ENCODE data around the gene RPA1.
A peak's percentile ranks its signal among the peaks of the same experiment; 100 is the strongest.

The RPA1 gene

DNA sequence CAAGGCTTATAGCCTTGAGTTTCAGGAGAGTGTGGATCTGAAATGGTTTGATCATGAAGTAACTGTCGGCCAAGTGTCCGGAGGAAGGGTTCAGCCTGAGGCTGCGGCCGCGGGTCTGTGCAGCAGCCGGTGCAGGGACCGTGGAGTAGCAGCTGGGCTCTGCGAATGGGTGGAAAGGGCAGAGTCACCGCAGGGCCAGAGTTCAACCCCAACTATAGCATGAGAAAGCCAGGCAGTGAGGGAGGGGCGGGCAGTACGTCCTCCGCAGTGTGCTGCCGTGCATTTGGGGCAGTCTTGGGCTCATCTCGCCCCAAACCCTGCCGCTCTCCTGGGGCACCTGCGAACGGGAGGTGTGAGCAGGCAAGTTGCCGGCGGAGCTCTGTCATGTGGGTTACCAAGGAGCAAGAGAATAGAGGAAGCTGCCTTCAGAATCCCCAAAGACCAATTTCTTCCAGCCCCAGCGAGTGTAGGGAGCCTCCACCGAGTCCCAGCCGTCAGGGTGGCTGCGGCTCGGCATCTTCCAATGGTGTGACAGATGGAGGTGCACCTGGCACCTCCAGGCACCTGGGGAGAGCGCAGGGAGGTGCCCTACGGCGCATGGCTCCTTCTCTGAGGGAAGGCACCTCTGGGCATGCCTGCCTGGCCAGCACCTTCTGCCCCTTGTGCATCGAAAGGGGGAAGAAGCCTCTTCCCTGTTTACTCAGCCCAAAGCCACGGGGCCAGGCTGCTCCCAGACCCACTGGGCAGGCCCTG, 87.3 kb downstream of the RPA1 start:
- Histone ChIP-seq H3K9me3 (no peaks in the 10 kb centered on the region), H3K4me1 (peaks cover 32% of the 10 kb centered on the region), H3K36me3 (no peaks in the 10 kb centered on the region), H3K9ac (no peak overlapping the region), H4K20me1 (no peaks in the 10 kb centered on the region), H3K4me3 (no peak overlapping the region), H3K4me2 (no peak overlapping the region), H3K27ac (no peak overlapping the region), H3K27me3 (no peaks in the 10 kb centered on the region)
- TF ChIP-seq Cebpa-rat (IDR thresholded peaks at IDR 0.05): no peak

- Histone ChIP-seq H3K27me3 (no peaks in the 10 kb centered on the region), H3K4me3 (no peak overlapping the region), H3K4me1 (peaks cover 32% of the 10 kb centered on the region), H4K20me1 (no peaks in the 10 kb centered on the region), H3K4me2 (no peak overlapping the region), H3K9ac (no peak overlapping the region), H3K36me3 (no peaks in the 10 kb centered on the region), H3K9me3 (no peaks in the 10 kb centered on the region), H3K27ac (no peak overlapping the region)
- no peak for TF ChIP-seq Cebpa-rat (IDR thresholded peaks at IDR 0.05)
These were observed 88.7 kb downstream of the RPA1 start for GRCh38 chr17:1918346-1919162.

GRCh38 chr17:1919201-1919600, 89.4 kb downstream of the RPA1 start:
- no peaks in the 10 kb centered on the region for H4K20me1 ChIP-seq
- H3K9me3 ChIP-seq: no peaks in the 10 kb centered on the region
- no peak overlapping the region for H3K4me3 ChIP-seq
- H3K9ac ChIP-seq: no peak overlapping the region
- H3K27me3 ChIP-seq: no peaks in the 10 kb centered on the region
- H3K4me2 ChIP-seq: no peak overlapping the region
- no peaks in the 10 kb centered on the region for H3K36me3 ChIP-seq
- no peak overlapping the region for H3K27ac ChIP-seq
- no peak for TF ChIP-seq Cebpa-rat (IDR thresholded peaks at IDR 0.05)
- peaks cover 29% of the 10 kb centered on the region for H3K4me1 ChIP-seq

GRCh38 chr17:1920948-1921351, 91.1 kb downstream of the RPA1 start:
- Histone ChIP-seq H3K4me1 (peaks cover 16% of the 10 kb centered on the region), H3K9ac (no peak overlapping the region), H3K9me3 (no peaks in the 10 kb centered on the region), H3K27me3 (no peaks in the 10 kb centered on the region), H3K27ac (no peak overlapping the region), H3K4me3 (no peak overlapping the region), H3K36me3 (no peaks in the 10 kb centered on the region), H3K4me2 (no peak overlapping the region), H4K20me1 (no peaks in the 10 kb centered on the region)
- TF ChIP-seq Cebpa-rat (IDR thresholded peaks at IDR 0.05): no peak

GRCh38 chr17:1928976-1929375, 99.2 kb downstream of the RPA1 start:
- Histone ChIP-seq H3K4me2 (no peak overlapping the region), H3K27ac (no peak overlapping the region), H3K4me1 (peaks cover 24% of the 10 kb centered on the region), H3K36me3 (no peaks in the 10 kb centered on the region), H3K9me3 (no peaks in the 10 kb centered on the region), H3K27me3 (no peaks in the 10 kb centered on the region), H4K20me1 (0 out of 2 replicates have a peak, but pooled peaks cover 13% of the 10 kb centered on the region), H3K4me3 (no peak overlapping the region), H3K9ac (no peak overlapping the region)
- TF ChIP-seq Cebpa-rat (IDR thresholded peaks at IDR 0.05): no peak

GRCh38 chr17:1930337-1930645, 100.5 kb downstream of the RPA1 start:
- peak overlapping the region; percentile 76 for H3K4me2 ChIP-seq
- H3K9ac ChIP-seq: peak overlapping the region; percentile 56
- peaks cover 24% of the 10 kb centered on the region for H3K4me1 ChIP-seq

DNA sequence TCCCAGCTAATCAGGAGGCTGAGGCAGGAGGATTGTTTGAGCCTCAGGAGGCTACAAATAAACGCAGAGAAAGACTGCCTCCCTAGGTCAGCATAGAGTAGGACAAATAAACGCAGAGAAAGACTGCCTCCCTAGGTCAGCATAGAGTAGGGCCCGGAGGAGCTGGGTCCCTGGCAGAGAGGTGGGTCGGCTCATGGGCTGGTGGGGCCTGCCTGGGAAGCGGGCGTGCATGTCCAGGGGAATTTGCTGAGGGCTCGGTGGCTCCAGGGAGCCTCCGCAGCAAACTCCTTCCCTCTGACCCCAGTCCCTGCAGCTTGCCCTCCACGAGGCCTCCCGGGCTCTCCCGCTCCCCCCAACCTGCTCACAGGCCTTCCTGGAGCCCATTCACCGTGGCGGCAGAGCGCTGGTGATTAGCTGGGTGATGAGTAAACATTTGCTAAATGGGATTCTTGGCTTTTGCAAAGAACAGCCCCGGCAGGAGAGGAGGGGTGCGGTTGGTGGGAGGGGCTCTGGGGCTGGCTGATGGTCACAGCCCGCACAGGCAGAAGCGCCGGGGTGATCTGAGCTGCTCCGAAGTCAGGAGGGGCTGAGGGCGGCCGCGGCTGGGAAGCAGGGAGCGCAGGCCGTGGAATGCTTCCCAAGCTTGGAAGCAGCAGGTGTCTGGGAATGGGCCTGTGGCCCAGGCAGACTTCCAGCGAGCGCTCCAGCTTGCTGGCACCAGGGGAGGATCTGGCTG, 102.2 kb downstream of the RPA1 start:
- H3K4me1 ChIP-seq: peaks cover 38% of the 10 kb centered on the region
- H3K4me2 ChIP-seq: no peak overlapping the region
- no peak for TF ChIP-seq Cebpa-rat (IDR thresholded peaks at IDR 0.05)
- peaks cover 40% of the 10 kb centered on the region for H4K20me1 ChIP-seq
- no peaks in the 10 kb centered on the region for H3K9me3 ChIP-seq
- no peak overlapping the region for H3K4me3 ChIP-seq
- no peaks in the 10 kb centered on the region for H3K27me3 ChIP-seq
- no peak overlapping the region for H3K27ac ChIP-seq
- no peaks in the 10 kb centered on the region for H3K36me3 ChIP-seq
- no peak overlapping the region for H3K9ac ChIP-seq

More at GRCh38 chr17:1930337-1930645, 100.5 kb downstream of the RPA1 start:
- peak overlapping the region; percentile 70 for H3K27ac ChIP-seq
- no peaks in the 10 kb centered on the region for H3K9me3 ChIP-seq
- H3K27me3 ChIP-seq: no peaks in the 10 kb centered on the region
- H3K4me3 ChIP-seq: no peak overlapping the region
- no peaks in the 10 kb centered on the region for H3K36me3 ChIP-seq
- 0 out of 2 replicates have a peak, but pooled peaks cover 26% of the 10 kb centered on the region for H4K20me1 ChIP-seq
- no peak for TF ChIP-seq Cebpa-rat (IDR thresholded peaks at IDR 0.05)

DNA sequence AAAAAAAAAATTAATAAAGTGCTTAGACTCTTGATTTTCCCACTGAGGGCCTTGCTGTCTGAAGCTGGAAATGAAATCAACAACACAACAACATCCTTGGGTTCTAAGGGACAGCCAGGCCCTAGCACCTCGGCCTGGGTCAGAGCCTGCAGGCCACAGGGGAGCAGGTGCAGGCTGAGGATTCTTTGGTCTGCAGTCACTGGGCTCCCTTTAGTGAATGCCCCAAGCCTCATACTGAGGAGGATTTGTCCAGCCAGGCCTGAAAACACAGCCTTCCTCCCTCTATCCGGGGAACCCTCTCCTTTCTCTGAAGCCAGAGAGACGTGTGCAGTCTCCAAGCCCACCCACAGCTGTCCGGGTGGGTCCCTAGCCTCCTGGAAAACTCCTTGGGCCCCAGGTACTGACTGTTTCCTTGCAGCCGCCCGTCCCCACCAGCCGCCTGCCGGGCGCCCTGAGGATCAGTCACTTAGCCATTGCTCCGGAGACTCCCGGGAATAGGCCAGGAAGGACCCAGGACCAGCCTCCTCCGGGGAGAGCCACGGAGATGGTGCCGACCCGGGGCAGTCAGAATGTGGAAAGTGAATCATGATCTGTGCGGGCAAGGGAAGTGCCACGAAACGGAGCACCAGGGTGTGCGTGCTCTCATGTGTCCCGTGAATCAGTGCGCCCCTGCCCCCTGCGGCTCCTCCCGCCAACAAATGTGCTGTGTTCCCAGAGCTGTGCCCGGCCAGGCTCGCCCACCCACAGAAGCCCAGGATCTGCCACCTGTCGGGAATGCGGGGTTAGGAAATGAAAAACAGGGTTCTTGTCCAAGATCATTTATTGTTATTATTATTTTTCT, 104.3 kb downstream of the RPA1 start:
- TF ChIP-seq Cebpa-rat (IDR thresholded peaks at IDR 0.05): no peak
- H4K20me1 ChIP-seq: peaks cover 55% of the 10 kb centered on the region

DNA sequence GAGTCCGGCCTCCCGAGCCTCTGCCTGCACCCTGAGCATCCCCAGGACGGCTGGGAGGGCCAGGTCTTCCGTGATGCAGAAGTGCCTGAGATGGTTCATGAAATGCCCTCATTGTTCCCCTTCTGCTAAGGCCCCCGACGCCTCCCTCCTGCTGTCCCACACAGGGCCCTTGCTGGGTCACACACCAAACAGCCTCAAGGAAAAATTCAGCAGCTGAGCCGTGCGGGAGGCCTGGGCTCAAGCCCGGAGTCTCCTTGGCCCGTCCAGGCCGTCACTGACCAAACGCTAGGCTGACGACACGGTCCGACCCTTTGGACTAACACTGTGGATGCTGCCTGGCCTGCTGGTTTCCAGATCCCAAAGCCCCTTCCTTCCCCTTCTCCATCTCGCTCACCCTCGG, 105.1 kb downstream of the RPA1 start:
- H3K4me2 ChIP-seq: no peak overlapping the region
- H3K36me3 ChIP-seq: no peaks in the 10 kb centered on the region
- H3K27ac ChIP-seq: no peak overlapping the region
- H4K20me1 ChIP-seq: peaks cover 62% of the 10 kb centered on the region
- H3K9me3 ChIP-seq: no peaks in the 10 kb centered on the region
- H3K9ac ChIP-seq: no peak overlapping the region
- H3K4me1 ChIP-seq: peaks cover 45% of the 10 kb centered on the region
- no peak for TF ChIP-seq Cebpa-rat (IDR thresholded peaks at IDR 0.05)
- H3K27me3 ChIP-seq: no peaks in the 10 kb centered on the region
- H3K4me3 ChIP-seq: no peak overlapping the region

More for the DNA sequence above, 104.3 kb downstream of the RPA1 start:
- H3K4me1 ChIP-seq: peaks cover 46% of the 10 kb centered on the region
- no peak overlapping the region for H3K27ac ChIP-seq
- H3K4me3 ChIP-seq: no peak overlapping the region
- H3K4me2 ChIP-seq: no peak overlapping the region
- H3K27me3 ChIP-seq: no peaks in the 10 kb centered on the region
- no peak overlapping the region for H3K9ac ChIP-seq
- H3K36me3 ChIP-seq: no peaks in the 10 kb centered on the region
- no peaks in the 10 kb centered on the region for H3K9me3 ChIP-seq

Data from BLaER1 (cell line).